SIG-M5 treated with dmso at 0.1 percent for 504 hours (cell line): ENCODE measurements around the gene PDIK1L.
"Not testable (repeated sequence)": the region's sequence is repeated elsewhere in the genome, so short reads cannot be mapped to it uniquely, and the experiment has no call there.

Source experiments
- DNase-seq: peaks from one replicate; lab custom pipeline; 2025; ENCODE audit not compliant: unreplicated experiment; lab: John Stamatoyannopoulos, UW

Gene PDIK1L

GRCh38 chr1:26089125-26089524, 22.5 kb upstream of the PDIK1L start:
- DNase-seq: no peak

GRCh38 chr1:26090893-26091292, 20.7 kb upstream of the PDIK1L start:
- DNase-seq: no peak

- no peak for DNase-seq
These were observed 19.2 kb upstream of the PDIK1L start for GRCh38 chr1:26092422-26092821.

- DNase-seq: not testable (repeated sequence)
These were observed 18.1 kb upstream of the PDIK1L start for GRCh38 chr1:26093569-26093968.

GRCh38 chr1:26094076-26094669, 17.5 kb upstream of the PDIK1L start:
- DNase-seq: no peak

- no peak for DNase-seq
These were observed 16.8 kb upstream of the PDIK1L start for GRCh38 chr1:26094677-26095383.

GRCh38 chr1:26096471-26096870, 15.2 kb upstream of the PDIK1L start:
- no peak for DNase-seq

- DNase-seq: no peak
These were observed 13.9 kb upstream of the PDIK1L start for GRCh38 chr1:26097696-26098095.

GRCh38 chr1:26098602-26099001, 13.0 kb upstream of the PDIK1L start:
- DNase-seq: no peak

- DNase-seq: no peak
These were observed 11.8 kb upstream of the PDIK1L start for GRCh38 chr1:26099780-26100179.

- not testable (repeated sequence) for DNase-seq
These were observed 11.4 kb upstream of the PDIK1L start for GRCh38 chr1:26100204-26100603.

GRCh38 chr1:26102119-26102518, 9.5 kb upstream of the PDIK1L start:
- no peak for DNase-seq

GRCh38 chr1:26102526-26102925, 9.1 kb upstream of the PDIK1L start:
- no peak for DNase-seq

GRCh38 chr1:26105226-26105548, 6.4 kb upstream of the PDIK1L start:
- DNase-seq: not testable (repeated sequence)

GRCh38 chr1:26109229-26110164, 2.1 kb upstream of the PDIK1L start:
- DNase-seq: no peak

- peak; percentile 22 for DNase-seq
These were observed 694 bp upstream of the PDIK1L start for GRCh38 chr1:26110731-26111529.

- DNase-seq: peak; percentile 34
These were observed 767 bp downstream of the PDIK1L start for GRCh38 chr1:26112407-26112775.

GRCh38 chr1:26114165-26114927, 2.7 kb downstream of the PDIK1L start:
- no peak for DNase-seq

- peak; percentile 48 for DNase-seq
These were observed 8.4 kb downstream of the PDIK1L start for GRCh38 chr1:26119892-26120608.
